Stimulated activated CD4-positive, alpha-beta T cell treated with anti-CD3 and anti-CD28 coated beads, Interleukin-1b, Interleukin-23, amount 100 ng/mL, for 24 hours (primary cell): Measurements from ENCODE around the gene SPDYC.
"Not testable (repeated sequence)": the region's sequence is repeated elsewhere in the genome, so short reads cannot be mapped to it uniquely, and the experiment has no call there.

Source experiments
- DNase-seq, 4 experiments: peaks; one replicate each; pipeline ENCODE4 v3.0.0-alpha.2; 2020; ENCODE audit warnings: low read depth in 4 of 4, low spot score in 1 of 4

SPDYC gene

GRCh38 chr11:65167656-65168055, 2.4 kb upstream of the SPDYC start:
- no peak for DNase-seq

DNA sequence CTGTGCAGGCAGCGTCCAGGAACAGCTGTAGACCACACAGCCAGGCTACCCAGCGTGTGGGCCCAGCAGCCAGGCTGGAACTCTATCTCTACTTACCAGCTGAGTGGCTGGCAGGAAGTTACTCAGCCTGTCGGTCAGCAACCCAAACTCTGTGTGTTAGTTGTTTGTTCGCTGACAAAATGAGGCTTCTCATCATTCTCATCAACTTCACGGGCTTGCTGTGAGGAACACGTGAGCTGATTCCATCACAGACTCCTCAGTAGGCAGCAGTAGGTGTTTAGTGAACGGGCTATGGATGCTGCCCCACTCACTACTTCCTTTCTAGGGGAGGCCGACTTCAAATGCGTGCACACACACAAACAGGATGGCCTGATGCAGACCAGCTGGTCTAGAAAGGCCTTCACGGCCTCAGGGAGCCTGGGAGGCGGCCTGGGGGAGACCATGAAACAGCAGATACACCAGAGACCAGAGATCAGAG, 830 bp upstream of the SPDYC start:
- DNase-seq: no peak

GRCh38 chr11:65172600-65172999, 2.6 kb downstream of the SPDYC start:
- DNase-seq: no peak

DNA sequence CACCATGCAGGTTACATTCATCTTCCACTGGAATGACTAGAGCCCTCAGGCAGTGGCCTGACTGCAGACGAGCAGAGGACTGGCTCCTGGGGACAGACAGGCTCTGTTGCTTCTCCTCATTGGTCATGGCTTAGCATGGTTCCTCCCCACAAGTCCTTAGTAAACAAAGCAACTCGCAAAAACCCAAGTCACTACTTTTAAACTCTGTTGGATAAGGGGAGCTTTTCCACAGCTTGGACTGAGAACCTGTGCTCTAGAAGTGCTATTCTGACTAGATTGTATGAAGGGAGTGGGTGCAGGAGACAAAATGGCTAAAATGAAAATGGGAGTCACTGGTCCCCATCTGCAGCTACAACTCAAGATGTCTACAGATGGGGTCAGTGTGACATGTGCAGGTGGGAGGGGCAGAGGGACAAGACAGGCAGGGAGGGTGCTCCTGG, 4.6 kb downstream of the SPDYC start:
- DNase-seq: not testable (repeated sequence)

DNA sequence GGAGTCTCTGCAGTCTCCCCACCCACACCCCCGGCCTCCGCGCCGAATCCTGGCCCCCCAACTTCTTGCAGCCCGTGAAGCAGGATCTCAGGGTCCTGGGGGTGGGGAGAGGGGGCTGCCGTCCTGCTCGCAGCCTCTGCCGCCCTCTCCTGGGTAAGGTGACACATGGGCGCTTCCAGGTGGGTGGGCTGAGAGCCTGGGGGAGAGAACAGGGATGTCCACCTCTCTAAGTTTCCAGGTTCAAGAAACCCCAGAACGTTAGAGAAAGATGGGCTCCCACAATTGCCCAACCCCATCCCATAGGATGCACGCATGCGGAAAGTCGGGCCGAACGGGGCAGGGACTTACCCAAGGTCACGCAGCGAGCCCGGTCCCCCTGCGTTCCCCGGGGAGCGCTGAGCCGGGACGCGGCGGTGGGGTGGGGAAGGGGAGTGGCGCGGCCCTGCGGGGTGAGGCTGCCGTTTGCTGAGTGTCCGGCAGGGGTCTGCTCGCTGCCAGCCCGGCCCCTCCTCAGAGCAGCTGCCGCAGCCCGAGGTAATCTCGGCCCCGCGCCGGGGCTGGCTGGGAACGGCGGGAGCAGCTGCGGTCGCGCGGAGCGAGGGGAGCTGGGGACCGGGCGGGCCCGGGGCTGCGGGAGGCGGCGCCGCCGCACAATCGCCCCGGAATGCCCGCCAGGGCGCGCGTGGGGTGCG, 11.0 kb downstream of the SPDYC start:
- peak in 3 of 4 experiments; percentile 17 to 47 (median 30) for DNase-seq

DNA sequence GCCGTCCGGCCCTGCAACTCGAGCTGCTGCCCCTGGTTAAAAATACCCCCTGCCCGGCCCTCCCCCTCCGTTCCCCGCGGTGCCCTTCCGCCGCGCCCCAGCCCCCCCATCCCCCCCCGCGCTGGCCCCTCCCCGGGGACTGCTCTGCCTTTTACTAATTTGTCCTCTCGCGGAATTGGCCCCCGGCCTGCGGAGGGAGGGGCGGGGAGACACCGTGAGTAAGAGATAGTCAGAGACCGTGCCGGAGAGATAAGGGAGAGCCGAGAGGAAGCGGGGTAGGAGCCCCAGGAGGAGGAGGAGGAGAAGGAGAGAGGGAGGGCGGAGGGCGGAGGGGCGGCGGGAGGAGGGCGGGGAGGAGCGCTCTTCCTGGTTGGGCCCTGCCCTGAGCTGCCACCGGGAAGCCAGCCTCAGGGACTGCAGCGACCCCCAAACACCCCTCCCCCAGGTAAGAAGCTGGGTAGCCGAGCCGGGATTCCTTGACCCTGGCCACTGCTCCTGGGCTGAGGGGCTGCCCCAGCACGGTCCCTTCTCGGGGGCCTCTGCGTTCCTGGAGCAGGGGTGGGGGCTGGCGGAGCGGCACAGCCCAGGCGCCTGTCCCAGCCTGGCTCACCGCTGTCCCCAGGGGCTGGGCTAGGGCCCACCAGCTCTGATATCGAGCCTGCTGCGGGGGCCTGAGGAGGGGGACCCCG, 11.7 kb downstream of the SPDYC start, which contains the start of gene CAPN1:
CAPN1 (plus strand) TSS at position 360 of the 689 bp plus-strand sequence. CDS start 774 bp downstream, outside the sequence.
- DNase-seq: peak; percentile 44 to 79 (median 60)

GRCh38 chr11:65182258-65183170, 12.5 kb downstream of the SPDYC start:
- DNase-seq: no peak

DNA sequence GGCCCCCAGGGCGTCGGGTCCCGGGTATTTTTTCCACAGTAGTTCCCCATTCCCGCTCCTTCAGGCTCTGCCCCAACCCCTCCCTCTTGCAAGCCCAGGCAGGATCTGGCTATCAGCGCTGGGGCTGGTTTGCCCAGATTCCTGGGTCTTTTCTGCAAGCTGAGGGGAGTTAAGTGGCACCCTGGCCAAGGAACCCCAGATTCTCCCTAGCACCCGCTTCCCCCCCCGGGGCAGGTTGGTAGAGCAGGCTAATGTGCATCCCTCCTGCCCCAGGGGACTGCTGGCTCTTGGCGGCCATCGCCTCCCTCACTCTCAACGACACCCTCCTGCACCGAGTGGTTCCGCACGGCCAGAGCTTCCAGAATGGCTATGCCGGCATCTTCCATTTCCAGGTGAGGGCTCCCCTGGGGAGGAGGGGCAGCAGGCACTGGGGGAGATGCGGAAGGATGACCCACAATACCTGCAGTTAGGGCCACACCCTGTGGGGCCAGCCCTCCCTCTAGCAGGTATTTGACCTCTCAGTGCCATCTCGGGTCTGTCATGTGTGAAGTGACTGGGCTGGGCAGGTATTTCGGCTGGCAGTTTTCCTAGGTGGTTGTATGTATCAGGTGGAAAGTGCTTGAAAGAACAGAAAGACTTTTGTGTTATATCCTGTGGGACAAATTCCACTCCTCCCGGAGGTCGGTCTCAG, 13.3 kb downstream of the SPDYC start:
- DNase-seq: no peak

DNA sequence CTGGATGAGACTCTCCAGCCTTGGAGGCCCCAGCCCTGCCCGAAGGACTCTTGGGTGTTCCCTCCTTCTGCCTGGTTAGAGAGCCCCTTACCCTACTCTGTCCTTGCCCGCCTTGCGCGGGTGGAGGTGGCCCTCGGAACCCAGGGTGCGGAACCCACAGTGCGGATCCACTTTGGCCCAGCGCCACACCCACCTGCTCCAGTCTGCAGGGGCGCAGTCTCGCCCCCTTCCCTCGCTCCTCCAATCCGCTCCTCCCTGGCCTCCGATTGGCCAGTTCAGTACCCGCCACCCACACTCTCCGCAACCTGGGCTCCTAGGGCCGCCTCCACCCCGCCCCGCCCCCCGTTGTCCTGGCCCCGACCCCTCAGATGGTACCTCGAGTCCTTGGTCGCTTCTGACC, 14.1 kb downstream of the SPDYC start:
- DNase-seq: no peak

GRCh38 chr11:65185171-65185570, 15.1 kb downstream of the SPDYC start:
- DNase-seq: no peak

- no peak for DNase-seq
Measured at GRCh38 chr11:65185869-65186341, 15.9 kb downstream of the SPDYC start.

DNA sequence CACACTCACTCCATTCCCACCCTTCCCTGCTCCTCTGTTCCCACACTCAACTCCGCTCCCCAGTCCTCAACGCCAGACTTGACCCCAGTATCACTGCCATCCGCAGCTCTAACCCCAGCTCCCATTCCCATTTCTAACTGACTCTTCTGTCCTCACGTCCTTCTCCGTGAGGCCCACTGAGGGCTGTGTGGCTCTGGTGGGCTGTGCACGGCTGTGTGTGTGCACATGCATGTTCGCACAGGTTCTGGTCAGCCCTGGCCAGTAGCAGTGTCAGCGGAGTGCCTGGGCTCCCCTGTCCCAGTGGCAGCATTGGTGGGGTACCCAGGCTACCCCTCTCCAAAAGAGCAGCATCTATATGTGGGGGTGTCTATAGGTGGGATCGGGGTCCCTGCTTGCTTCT, 16.7 kb downstream of the SPDYC start:
- DNase-seq: no peak

DNA sequence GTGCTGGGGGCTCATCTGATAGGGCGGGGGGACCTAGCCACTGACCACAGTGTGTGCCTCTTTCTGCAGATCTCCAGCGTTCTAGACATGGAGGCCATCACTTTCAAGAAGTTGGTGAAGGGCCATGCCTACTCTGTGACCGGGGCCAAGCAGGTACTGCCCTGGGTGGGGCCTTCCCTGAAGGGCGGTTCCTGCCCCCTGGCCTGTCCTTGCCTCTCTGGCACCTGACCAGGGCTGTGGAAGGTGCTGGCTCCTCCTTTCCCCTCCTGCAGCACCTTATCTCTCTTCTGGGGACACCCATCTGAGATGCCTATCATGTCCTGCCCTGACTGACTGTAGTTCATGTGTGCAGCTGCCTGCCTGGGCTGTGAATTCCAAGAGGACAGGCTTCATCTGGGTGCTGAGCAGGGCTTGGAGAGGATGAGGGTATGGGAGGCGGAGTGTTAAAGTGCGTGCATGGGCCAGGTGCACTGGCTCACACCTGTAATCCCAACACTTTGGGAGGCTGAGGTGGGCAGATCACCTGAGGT, 17.2 kb downstream of the SPDYC start:
- no peak for DNase-seq

DNA sequence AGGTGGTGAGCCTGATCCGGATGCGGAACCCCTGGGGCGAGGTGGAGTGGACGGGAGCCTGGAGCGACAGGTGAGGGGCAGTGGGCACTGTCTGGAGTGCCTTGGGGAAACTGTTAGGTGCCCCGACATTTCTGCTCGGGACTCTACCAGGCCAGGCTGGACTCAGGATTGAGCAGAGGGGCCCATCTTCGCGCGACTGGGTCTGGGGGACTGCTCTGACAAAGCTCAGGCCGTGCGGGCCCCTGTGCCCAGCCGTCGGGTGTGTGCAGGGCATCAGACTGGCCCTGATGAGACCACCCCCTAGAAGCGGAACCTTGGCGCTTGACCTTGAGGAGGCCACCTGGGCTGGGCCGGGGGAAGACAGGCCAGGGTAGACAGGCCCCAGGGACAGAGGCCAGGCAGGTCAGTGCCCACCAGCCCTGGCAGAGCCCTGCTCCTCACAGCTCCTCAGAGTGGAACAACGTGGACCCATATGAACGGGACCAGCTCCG, 18.0 kb downstream of the SPDYC start:
- no peak for DNase-seq

GRCh38 chr11:65188486-65188885, 18.5 kb downstream of the SPDYC start:
- no peak for DNase-seq

- no peak for DNase-seq
Measured at GRCh38 chr11:65189191-65189590, 19.2 kb downstream of the SPDYC start.

DNA sequence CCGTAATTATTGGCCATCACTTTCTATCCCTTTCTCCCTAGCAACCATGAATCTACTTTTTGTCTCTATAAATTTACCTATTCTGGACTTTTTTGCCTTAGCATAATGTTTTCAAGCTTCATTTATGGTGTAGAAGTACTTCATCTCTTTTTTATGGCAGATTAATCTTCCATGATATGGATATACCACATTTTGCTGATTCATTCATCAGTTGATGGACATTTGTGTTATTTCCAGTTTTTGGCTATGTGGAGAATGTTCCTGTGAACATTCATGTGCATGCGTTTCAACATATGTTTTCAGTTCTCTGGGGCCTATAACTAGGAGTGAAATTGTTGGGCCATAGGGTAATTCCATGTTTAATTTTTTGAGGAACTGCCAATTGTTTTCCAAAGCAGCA, 24.5 kb downstream of the SPDYC start:
- DNase-seq: no peak

DNA sequence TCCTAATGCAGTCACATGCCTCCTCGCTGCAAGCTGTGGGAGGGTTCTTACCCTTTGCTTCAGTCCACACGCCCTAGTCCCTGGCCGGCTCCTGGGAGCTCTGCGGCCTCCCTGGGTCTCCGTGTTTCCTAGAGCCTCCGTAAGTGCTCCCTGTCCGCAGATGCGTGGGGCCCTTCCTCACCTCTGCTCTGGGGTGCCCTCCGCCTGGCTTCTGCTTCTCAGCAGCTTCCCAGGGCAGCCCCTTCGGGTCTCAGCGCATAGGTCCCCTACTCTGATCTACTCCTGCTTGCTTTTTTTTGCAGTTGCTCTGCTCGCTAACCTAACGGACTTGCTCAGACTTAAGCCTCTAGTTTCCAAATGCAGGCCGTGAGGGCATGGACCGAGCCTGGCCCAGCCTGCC, 34.1 kb downstream of the SPDYC start:
- no peak for DNase-seq

GRCh38 chr11:65204646-65205601, 34.9 kb downstream of the SPDYC start:
- DNase-seq: peak in 3 of 4 experiments; percentile 19 to 38 (median 32)
